ENCODE data around the gene MAPK7.
"Not testable (repeated sequence)": the region's sequence is repeated elsewhere in the genome, so short reads cannot be mapped to it uniquely, and the experiment has no call there.

The MAPK7 gene

DNA sequence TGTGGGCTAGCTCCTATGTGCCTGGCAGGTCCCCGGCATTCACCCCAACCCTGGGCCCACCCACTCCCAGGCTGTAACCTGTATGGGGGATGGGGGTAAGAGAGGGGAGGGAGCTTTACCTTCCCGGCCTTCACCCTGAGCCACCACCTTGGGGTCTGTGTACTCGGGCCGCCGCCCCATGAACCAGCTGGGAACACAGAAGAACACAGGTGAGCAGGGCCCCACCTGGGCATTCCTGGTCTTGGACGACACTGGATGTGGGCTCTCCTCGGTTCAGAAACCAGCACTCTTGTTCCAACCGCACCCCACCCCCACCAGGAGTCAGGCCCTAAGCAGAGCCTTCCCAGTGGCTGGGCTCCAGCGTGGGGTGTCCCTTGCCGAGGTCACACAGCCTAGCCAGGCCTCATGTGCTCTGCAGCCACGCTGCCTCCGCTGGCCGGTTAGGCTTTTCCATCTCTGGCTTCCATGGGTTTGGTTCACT lies 34.6 kb upstream of the MAPK7 start:
- no peak for DNase-seq

DNA sequence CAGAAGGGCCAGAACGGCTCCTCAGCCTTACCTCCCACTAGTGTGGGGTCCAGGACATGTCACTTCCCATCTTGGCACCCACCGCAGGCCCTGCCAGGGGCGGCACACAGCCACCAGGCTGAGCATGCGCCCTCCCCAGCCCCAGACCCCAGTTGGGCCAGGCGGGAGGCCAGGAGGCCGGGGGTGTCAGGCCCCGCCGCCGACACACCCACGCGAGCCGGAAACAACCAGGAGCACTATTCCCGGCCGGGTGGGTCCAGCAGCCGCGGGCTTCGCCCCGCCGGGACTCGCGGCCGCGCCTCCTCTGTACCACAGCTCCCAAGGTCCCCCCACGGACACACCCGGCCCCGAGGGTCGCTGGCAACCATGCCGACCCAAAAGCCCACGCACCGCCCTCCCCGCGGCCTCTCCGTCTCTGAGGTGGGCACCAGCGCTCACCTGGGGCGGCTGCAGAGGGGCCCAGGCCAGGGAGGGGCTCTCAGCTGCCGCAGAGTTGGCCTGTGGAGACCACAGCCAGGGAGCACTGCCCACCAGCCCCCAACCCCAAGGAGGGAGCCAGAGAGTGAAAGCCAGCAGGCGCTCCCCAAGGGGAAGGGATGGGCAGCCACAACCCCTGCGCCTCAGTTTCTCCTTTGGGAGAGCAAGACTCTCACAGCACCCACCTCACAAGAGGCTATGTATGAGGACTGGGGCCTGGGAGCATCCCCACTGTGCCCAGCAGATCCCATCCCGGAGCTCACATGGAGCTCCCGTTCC lies 33.8 kb upstream of the MAPK7 start:
- no peak for DNase-seq

DNA sequence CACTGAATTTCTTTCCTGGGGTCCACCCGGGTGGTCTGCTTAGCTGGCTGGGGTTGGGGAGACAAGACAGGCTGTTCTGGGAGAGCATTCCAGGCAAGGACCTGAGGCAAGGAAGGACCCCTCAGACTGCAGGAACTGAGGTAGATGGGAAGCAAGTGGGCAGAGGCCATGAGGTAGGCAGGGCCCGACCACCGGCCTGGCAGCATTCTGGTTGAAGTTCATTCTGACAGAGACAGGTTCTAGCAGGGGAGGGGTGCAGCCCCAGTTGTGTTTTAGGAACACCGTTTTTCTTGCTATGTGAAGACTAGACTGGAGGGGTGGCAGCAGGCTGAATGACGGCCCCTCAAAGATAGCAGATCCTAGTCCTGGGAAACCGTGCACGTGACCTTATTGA lies 33.2 kb upstream of the MAPK7 start:
- DNase-seq = no peak

DNA sequence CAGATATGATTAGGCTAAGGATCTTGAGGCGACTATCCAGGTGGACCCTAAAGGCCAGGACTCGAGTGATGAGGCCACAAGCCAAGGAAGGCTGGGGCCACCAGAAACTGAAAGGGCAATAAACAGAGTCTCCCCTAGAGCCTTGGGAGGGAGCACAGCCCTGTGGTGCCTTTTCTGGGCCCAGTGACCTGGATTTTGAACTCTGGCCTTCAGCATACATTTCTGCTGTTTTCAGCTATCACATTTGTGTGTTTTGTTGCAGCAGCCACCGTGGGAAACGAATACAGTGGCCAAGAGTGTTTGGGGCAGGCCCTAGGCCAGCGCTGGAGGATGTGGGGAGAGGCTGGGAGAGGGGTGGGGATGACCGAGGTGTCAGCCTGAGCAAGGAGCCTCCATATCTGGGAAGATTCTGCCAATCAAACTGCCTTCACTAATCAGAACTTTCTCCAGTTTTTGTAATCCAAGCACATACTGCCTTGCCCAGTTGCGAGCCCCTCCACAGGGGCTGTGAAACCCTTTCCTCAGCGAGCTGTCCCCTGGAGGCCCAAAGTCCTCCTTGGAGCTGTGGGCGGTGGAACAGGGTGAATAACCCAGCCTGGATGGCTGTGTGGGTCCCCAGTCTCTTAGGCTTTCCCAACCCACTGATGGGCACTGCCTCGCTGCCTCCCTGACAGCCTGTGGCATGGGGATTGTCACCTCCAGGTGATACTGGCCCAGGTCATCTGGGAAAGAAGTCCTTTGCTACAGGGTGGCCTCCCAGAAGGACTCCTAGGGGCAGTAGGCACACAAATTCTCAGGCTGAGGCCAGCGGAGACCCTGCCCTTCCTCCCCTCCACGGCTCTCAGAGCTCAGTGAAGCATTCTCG lies 32.6 kb upstream of the MAPK7 start:
- no peak for DNase-seq

DNA sequence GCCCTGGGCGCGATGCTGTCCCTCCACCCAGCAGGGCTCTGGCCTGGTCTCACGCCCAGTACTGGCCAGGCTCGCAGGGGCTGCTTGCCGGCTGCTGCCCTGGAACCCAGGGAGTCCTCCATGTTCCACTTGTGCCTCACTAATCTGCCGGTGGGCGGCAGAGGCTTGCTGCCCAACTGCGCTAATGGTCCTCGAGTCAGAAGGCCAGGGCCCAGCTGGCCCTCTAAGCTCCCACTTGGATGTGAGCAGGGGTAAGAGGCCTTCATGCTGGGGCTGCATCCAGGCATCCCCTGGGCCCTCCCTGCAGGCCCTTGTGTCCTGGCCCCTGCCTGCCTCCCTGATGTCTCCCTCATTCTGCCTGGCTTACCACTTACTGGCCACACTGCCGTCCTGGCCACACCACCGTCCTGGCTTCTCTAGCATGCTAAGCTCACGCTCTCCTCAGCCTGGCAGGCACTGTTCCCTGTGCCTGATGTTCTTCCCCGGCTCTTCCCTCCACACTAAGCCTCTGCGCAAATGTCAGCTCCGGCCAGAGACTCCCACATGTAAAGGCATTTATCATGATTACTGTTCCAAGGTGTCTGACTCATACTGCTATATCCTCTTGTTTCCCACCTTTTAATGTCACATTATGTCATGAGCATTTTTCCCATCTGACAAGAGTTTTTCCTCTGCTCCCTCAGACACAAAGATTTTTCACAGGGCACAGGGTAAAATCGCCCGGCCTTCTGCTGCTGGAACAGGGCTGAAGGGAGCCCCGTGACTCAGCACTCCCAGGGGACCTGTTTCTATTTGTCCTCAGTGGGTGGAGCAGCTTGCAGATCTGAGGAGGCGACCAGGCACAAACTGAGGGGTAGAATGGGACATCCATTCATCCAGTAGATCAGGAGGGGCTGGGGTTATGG lies 31.7 kb upstream of the MAPK7 start:
- DNase-seq = peak; percentile 44 to 85

DNA sequence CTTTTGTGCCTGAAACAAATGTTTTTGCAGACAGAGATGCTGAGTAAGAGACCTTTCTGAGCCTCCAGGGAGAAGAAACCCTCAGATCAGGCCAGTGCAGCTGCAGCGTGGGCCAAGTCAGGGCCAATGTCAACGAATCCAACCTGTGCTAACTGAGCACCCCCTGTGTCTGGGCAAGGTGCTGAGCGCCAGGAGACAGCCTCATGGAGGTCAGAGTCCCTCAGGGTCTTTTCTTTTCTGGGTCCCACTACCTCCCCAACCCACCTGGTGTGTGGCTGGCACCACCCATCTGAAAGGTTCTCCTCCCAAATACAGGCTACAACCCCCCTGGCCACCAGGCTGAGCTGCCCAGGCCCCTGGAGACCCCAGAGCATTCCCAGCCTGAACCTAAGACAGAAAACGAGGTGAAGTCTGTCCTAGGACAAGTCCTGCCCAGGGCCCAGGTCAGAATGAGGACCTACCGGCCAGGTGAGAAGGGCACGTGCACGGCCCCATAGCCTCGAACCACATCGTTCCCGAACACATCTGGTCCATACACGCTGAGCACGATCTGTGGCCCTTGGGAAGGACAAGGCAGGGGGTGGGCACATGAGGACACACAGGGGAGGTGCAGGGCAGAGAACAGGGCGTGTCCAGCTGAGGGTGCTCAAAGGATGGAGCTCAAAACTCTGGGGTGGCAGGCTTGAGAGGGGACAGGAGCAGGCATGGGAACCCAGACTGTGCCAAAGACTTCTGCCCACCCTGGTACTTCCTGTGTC lies 30.8 kb upstream of the MAPK7 start:
- DNase-seq = no peak

DNA sequence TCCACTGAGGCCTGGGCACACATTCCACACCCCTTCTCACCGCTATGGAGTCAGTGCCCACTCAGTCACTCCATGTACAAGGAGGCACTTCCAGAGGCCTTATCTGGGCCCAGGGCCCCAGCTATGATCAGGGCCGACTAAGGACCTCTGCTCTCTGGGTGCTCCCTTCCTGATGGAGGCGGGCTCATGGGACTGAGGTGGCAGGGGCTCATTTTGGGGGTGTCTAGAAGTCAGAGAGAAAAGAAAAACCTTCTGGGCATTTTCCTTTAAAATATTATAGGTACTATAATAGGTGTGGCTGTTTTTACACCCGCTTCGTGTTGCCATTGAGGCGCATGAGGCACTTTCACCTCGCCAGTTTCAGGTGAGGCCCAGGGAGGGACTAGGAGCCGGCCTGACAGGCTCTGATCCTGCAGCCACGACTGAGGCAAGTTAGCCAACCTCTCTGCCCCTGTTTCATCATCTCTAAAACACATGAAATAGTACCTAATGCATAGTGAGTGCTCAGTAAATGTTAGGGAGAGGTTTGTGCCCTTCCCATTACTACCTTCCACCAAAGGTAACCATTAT lies 30.1 kb upstream of the MAPK7 start:
- DNase-seq = no peak

DNA sequence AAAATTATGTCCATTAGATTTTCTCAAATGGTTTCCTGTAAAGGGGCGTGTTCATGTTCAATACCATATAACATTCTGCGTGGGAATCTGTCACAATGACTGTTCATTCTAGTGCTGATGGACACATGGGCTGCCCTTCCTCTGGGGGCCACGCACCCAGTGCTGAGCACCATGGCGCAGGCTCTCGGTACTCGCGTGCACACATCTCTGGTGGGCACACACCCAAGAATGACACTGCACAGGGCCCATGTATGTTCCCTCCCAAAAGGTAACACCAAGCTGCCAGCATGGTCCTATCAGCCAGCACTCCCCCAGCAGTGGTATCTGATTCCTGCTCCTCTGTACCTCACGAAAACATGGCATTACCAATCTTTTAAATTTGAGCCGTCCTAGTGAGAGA lies 29.5 kb upstream of the MAPK7 start:
- DNase-seq = no peak

DNA sequence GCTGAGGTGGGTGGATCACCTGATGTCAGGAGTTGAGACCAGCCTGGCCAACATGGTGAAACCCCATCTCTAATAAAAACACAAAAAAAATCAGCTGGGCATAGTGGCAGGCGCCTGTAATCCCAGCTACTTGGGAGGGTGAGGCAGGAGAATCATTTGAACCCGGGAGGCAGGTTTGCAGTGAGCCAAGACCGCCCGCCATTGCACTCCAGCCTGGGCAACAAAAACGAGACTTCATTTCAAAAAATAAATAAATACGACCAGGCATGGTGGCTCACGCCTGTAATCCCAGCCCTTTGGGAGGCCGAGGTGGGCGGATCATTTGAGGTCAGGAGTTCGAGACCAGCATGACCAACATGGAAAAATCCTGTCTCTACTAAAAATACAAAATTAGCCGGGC lies 24.9 kb upstream of the MAPK7 start:
- not testable (repeated sequence) for DNase-seq

DNA sequence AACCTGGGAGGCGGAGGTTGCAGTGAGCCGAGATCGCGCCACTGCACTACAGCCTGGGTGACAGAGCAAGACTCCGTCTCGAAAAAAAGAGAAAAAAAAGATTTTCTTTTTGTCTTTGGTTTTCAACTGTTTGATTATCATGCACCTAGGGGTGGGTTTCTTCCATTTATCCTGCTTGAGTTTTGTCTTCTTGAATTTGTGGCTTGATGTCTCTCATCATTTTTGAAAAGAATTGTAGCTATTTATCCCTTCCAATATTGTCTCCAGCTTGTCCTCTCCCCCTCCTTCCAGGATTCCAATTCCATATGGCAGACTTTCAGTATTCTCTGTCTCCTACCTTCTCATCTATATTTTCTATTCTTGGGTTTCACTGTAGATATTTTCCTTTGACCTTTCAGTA lies 23.6 kb upstream of the MAPK7 start:
- no peak for DNase-seq

DNA sequence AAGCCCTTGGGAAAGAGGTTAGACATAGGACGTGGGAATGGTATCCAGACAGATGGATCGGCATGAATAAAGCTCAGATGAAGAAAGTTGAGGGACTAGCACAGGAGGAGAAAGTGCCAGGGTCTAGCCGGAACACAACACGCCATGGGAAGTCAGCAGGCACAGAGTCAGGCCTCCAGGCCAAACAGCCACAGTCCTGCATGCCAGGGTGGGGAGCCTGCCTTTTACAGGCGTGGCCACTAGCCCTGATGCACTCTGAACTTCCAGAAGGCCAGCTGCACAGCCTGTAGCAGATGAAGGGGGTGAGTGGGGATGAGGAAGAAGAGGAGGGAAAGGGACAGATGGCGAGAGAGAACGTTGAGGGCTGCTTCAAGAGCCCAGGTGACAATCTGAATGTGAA lies 20.9 kb upstream of the MAPK7 start:
- DNase-seq = no peak

DNA sequence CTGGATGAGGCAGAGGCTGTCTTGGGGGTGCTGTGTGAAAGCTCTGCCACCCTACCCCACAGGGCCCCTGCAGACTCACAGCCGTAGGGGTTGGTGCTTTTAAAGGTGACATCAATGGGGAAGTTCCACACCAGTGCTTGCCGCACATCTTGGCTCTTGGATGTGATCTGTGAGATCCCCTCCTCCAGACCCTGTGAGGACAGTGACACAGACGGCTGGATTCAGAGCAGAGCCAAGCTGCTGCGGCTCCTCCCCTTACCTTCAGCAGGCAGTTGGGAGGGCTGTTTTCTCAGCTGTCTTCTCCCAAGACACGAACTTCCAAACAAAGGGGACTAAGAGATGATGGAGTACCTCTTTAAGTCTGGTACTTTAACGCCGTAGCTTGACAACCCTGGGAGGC lies 20.5 kb upstream of the MAPK7 start:
- DNase-seq = no peak

DNA sequence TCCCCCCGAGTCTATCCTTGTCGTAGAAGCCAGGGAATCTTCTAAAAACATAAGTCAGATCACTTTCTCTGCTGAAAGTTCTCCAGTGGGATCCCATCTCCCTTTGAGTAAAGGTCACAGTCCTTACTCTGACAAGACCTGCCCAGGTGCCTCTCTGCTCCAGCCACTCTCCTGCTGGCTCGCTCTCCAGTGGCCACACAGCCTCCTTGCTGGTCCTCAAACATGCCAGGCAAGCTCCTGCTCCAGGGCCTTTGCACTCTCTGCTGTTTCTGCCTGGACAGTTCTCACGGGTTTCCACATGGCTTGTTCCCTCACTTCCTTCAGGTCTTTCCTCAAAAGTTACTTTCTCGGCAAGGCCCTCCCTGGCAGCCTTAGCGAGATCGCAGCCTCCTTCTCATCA lies 19.1 kb upstream of the MAPK7 start:
- DNase-seq = no peak

DNA sequence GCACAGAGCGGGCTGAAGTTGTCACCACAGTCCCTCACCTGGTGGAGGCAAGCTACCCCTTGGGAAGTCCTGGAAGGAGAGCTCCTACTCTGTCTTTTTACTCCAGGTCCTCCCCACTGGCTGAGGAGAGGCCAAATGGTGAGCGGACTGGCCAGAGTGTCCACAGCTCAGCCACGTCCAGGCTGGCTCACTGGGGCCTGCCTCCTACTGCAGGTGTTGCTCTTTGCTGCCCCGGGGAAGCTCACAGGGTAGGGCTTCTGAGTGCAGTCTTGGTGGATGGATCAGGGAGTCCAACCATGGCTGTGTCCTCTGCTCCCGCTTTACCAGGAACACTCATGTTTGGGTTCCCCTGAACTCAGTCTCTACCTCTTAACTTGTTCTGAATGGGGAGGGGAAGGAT lies 18.4 kb upstream of the MAPK7 start:
- no peak for DNase-seq

DNA sequence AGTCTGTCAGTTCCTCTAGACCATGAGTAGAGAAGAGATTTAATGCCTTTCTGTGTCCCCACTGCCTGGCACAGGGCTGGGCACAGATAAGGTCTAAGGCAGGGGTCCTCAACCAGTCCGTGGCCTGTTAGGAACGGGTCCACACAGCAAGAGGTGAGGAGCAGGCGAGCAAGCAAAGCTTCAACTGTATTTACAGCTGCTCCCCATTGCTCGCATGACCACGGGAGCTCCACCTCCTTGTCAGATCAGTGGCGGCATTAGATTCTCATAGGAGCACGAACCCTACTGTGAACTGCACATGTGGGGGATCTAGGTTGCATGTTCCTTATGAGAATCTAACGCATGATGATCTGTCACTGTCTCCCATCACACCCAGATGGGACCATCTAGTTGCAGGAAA lies 17.5 kb upstream of the MAPK7 start:
- DNase-seq = no peak

DNA sequence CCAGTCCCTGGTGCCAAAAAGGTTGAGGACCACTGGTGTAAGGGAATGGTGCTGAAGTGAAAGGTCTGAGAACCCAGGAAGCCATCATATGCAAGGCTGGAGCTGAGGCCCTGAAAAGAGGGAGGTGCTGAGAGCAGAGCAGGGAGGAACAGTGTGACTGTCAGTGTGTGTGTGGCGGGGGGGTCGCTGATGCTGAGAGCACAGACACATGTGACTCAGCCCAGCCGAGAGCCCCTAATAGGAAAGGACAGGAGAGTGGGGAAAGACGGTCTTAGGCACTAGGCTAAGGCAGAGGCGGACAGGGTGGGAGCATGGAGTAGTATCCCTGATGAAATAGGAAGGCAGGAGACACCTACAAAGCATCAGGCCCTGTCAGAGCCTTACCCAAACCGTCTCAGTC lies 17.0 kb upstream of the MAPK7 start:
- DNase-seq = no peak

DNA sequence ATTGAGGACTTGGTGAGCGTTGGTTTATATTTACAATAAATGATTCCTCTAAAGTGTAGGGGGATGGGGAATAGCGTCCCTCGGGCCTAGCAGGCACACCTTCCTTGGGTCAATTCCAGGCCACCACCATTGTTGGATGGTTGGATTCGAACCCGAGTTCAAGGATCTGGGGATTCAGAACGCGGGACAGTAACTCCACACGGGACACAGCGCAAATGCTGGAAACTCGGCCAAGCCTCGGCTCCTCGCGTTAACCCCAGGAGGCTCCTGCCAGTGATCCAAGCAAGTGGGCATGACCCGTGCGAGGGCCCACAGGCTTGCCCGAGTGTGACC lies 16.4 kb upstream of the MAPK7 start:
- no peak for DNase-seq

DNA sequence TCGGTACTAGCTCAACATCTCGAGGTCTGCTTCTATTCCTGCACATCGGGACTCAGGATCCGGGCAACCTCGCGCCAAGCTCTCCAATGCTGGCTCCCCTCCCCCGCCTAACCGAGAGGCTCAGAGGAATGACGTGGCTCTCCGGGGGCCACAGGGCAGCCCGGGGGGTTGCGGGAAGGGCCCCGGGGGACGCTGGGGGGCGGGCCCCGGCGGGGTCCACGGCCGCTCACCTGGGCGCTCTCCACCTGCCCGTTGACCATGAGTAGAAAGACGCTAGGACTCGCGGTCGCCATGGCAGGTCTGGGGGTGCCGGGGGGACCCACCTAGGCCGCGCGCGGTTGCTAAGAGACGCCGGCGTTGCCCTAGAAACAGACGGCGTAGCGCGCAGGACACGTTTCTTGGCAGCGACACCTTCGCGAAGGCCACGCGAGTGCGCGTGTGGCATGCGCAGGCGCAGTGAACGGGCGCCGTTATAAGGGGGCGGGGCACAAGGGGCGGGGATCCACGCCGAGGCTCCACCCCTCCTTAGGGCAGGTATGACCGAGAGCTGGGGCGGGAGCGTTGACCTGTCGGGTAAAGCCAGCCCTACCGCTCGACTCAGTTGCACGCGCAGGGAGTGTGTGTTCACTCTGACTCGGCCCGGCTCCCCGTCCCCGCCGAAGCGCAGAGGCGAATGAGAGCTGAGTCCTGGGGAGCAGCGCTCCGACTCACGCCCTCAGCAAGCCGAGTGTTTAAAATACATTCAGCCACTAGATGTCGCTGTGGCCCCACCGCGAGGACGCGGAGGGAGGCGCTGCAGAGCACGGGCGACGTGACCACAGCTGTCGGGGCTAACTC lies 15.8 kb upstream of the MAPK7 start, which contains the start of gene B9D1:
Gene B9D1 (minus strand): TSS at position 447 of the 837 bp plus-strand sequence. CDS start 154 bp downstream, at position 293.
- peak; percentile 73 to 95 for DNase-seq

DNA sequence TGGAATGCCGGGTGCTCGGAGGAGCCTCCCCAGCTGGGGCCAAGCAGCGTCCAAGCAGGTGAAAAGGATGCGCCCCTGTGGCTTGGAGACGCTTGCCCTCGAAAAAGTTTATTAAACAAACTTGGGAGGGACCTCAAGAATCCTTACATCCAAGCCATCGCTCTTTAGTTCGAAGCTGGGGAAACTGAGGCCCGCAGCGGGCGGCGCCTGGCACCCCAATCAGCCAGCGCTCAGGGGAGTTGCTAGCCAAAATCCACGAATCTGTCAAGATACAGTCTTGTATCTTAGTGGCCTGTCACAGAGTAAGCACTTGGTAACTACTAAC lies 15.2 kb upstream of the MAPK7 start:
- no peak for DNase-seq

DNA sequence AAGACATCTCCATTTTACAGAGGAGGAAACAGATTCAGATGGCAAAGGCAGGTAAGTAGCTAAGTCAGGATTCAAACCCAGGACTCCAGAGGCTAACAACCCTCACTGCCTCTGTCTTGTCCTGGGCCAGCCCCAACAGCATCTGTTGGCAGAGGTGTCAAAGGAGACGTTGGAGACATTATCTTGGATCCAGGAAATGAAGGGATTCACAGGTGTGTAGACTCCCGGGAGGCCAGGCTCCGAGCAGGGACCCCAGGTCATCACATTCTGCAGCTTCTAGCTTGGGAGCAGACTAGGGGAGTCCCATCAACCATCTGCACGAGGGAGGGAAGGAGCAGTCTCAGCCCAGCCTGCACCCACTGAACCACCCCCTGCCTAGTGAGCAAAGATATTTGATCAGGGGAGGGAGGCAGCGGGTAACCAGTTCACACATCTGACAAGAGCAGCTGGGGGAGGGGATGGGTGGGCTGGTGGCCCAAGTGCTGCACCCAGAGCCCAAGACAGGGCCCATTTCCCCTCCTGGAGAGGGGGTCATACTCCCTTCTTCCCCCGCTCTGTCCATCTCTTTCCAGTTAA lies 14.8 kb upstream of the MAPK7 start:
- no peak for DNase-seq

Data from NCI-H526 (cell line).